ENCODE measurements around the gene LRMDA.

LRMDA gene

GRCh38 chr10:75827587-75828021, 396.2 kb downstream of the LRMDA start:
- peak; percentile 43 to 52 for DNase-seq (ENCODE audit: low read depth in 2 of 2)

- DNase-seq (ENCODE audit: low read depth in 2 of 2), result no peak
These were observed 397.0 kb downstream of the LRMDA start for GRCh38 chr10:75828413-75828812.

GRCh38 chr10:75836064-75836463, 404.6 kb downstream of the LRMDA start:
- DNase-seq (ENCODE audit: low read depth in 2 of 2), result no peak

- no peak for DNase-seq (ENCODE audit: low read depth in 2 of 2)
These were observed 407.1 kb downstream of the LRMDA start for GRCh38 chr10:75838486-75838885.

- no peak for DNase-seq (ENCODE audit: low read depth in 2 of 2)
These were observed 407.6 kb downstream of the LRMDA start for GRCh38 chr10:75839020-75839419.

GRCh38 chr10:75841266-75841665, 409.8 kb downstream of the LRMDA start:
- no peak for DNase-seq (ENCODE audit: low read depth in 2 of 2)

- no peak for DNase-seq (ENCODE audit: low read depth in 2 of 2)
These were observed 413.9 kb downstream of the LRMDA start for GRCh38 chr10:75845176-75845947.

- DNase-seq (ENCODE audit: low read depth in 2 of 2), result no peak
These were observed 416.1 kb downstream of the LRMDA start for GRCh38 chr10:75847477-75847876.

GRCh38 chr10:75851580-75852345, 420.3 kb downstream of the LRMDA start:
- no peak for DNase-seq (ENCODE audit: low read depth in 2 of 2)

- DNase-seq (ENCODE audit: low read depth in 2 of 2), result no peak
These were observed 421.5 kb downstream of the LRMDA start for GRCh38 chr10:75852851-75853484.

GRCh38 chr10:75857269-75857846, 425.9 kb downstream of the LRMDA start:
- DNase-seq (ENCODE audit: low read depth in 2 of 2), result no peak

GRCh38 chr10:75857896-75858295, 426.5 kb downstream of the LRMDA start:
- DNase-seq (ENCODE audit: low read depth in 2 of 2), result no peak

- no peak for DNase-seq (ENCODE audit: low read depth in 2 of 2)
These were observed 426.9 kb downstream of the LRMDA start for GRCh38 chr10:75858339-75858738.

GRCh38 chr10:75859141-75859540, 427.7 kb downstream of the LRMDA start:
- no peak for DNase-seq (ENCODE audit: low read depth in 2 of 2)

GRCh38 chr10:75860009-75860408, 428.6 kb downstream of the LRMDA start:
- no peak for DNase-seq (ENCODE audit: low read depth in 2 of 2)

- no peak for DNase-seq (ENCODE audit: low read depth in 2 of 2)
These were observed 430.2 kb downstream of the LRMDA start for GRCh38 chr10:75861582-75861981.

- DNase-seq (ENCODE audit: low read depth in 2 of 2), result no peak
These were observed 431.5 kb downstream of the LRMDA start for GRCh38 chr10:75862935-75863334.

GRCh38 chr10:75864717-75865116, 433.3 kb downstream of the LRMDA start:
- DNase-seq (ENCODE audit: low read depth in 2 of 2), result no peak

- no peak for DNase-seq (ENCODE audit: low read depth in 2 of 2)
These were observed 434.2 kb downstream of the LRMDA start for GRCh38 chr10:75865413-75866299.

GRCh38 chr10:75866300-75866625, 434.8 kb downstream of the LRMDA start:
- no peak for DNase-seq (ENCODE audit: low read depth in 2 of 2)

GRCh38 chr10:75866731-75867130, 435.3 kb downstream of the LRMDA start:
- no peak for DNase-seq (ENCODE audit: low read depth in 2 of 2)

Measured in fibroblast of skin of left quadriceps (primary cell).